Adrenal gland (tissue), 12 donors: ENCODE results near the gene GRIA3. TPM values are rescaled to one million over a fixed set of nuclear protein-coding genes. Genes with fewer than 3 reads are reported as not detected.
"Not testable (repeated sequence)": the region's sequence is repeated elsewhere in the genome, so short reads cannot be mapped to it uniquely, and the experiment has no call there.

Experiments
- DNase-seq, 7 donors: peaks; one replicate each; pipeline ENCODE4 v3.0.0-alpha.2; 2019 to 2020
- H3K27ac ChIP-seq, 5 donors: fragments of 200-600 bp; sonication (generic) in 4 of 5; 1 replicate in 3 of 5; 2 replicates in 2 of 5; pipeline versions ENCODE4 v1.5.1 to v1.8.0; 2016 to 2020; ENCODE audit warnings: mild to moderate bottlenecking in 1 of 5
- H3K27me3 ChIP-seq: fragments of 200-600 bp; 2 replicates; pipeline ENCODE4 v1.8.0; 2021
- H3K36me3 ChIP-seq, 2 donors: fragments of 200-600 bp; replicated peaks in 1 of 2; 1 replicate in 1 of 2; 2 replicates in 1 of 2; pipeline versions ENCODE4 v1.5.1 to v1.8.0; 2018 to 2022
- H3K4me1 ChIP-seq, 2 donors: fragments of 200-600 bp; replicated peaks in 1 of 2; 1 replicate in 1 of 2; 2 replicates in 1 of 2; pipeline versions ENCODE4 v1.5.1 to v1.8.0; 2018 to 2021
- H3K4me3 ChIP-seq, 4 donors: fragments of 200-600 bp; sonication (generic) in 3 of 4; one replicate each; pipeline ENCODE4 v1.5.1; 2016 to 2018
- H3K9me3 ChIP-seq, 3 donors: fragments of 200-600 bp; sonication (generic) in 1 of 3; replicated peaks in 1 of 3; 1 replicate in 2 of 3; 2 replicates in 1 of 3; pipeline versions ENCODE4 v1.5.1 to v1.8.0; 2016 to 2021
- CTCF ChIP-seq, 6 experiments: fragments of 450-650 bp in 4 of 6; fragments of 200-600 bp in 2 of 6; sonication (generic) in 1 of 6; IDR thresholded peaks; 1 replicate in 5 of 6; 2 replicates in 1 of 6; pipeline versions ENCODE4 v1.5.1 to v1.8.0; 2016 to 2021; ENCODE audit warnings: antibody characterized with exemption in 6 of 6, mild to moderate bottlenecking in 2 of 6, moderate library complexity in 1 of 6
- POLR2A ChIP-seq, 2 donors: fragments of 450-650 bp; IDR thresholded peaks; one replicate each; pipeline ENCODE4 v1.6.1; 2017; ENCODE audit warnings: antibody characterized with exemption in 2 of 2, mild to moderate bottlenecking in 2 of 2, moderate library complexity in 1 of 2
- WGBS, 4 donors: extraction: QIAGEN DNeasy Blood & Tissue Kit in 2 of 4; methylation state at CpG; one replicate each; pipeline versions ENCODE4 v1.1.5 to v1.1.7; 2013 to 2017; 5-methylcytosine and 5-hydroxymethylcytosine counted together
- intact Hi-C, 2 donors: fragments of 100-400 bp; cut with DNase I; formaldehyde crosslinking; loops; one replicate each; pipeline versions ENCODE4 v1.14.1 to v1.15.0; 2022 to 2023
- polyA plus RNA-seq, 3 donors: library from polyadenylated mRNA; stranded (reverse); fragments of 200-250 nt in 2 of 3; fragments of 350-450 nt in 1 of 3; fragmentation: Illumina TruSeq in 1 of 3; extraction: RNeasy Lipid Tissue Mini Kit (QIAGEN cat#74804) in 1 of 3; gene quantifications; one replicate each; pipeline ENCODE4 v1.2.3, GENCODE V29; 2013 to 2014
- total RNA-seq, 9 donors: library from RNA; depleted of rRNA in 4 of 9; stranded (reverse); fragments of >200 nt in 4 of 9; fragments of 120-200 nt in 1 of 9; fragmentation: NEBNext Ultra II Directional in 1 of 9; extraction: Animal tissue kit (Norgen Biotek cat#: 25700) in 1 of 9; gene quantifications; one replicate each; pipeline versions ENCODE4 v1.1.0 to v1.2.4, GENCODE V29; 2013 to 2023
- donor health status: healthy with polysubstance abuse.
- donor health status: Bipolar disorder and iron deficiency.
- donor health status: DM: yes; HTN: yes; CAD: no.
- donor health status: DM: no; HTN: no; CAD: no.
- donor health status: DM: no; HTN: no; CAD: no.
- donor health status: DM: yes; HTN: yes; CAD: no.

GRIA3 gene
- total and polyA plus RNA-seq, 12 donors = 9.1 to 51.9 (median 21.1) TPM

GRCh38 chrX:123361371-123361770 is 177.3 kb downstream of the GRIA3 start:
- WGBS, 4 donors = 50 to 86% (median 69%) methylated on average over 1 of the region's 1 CpG
- Histone ChIP-seq H3K9me3 (no peaks in the 10 kb centered on the region), H3K36me3 (no peaks in the 10 kb centered on the region), H3K4me1 (no peaks in the 10 kb centered on the region), H3K27me3 (peaks cover 3% of the 10 kb centered on the region), H3K4me3 (no peak overlapping the region), H3K27ac (no peak overlapping the region)
- no peak for DNase-seq
- intact Hi-C loops = no loop called here
- no peak for TF ChIP-seq POLR2A (IDR thresholded peaks at IDR 0.05)
- no peak for TF ChIP-seq CTCF (IDR thresholded peaks at IDR 0.05)

GRCh38 chrX:123386196-123386595 is 202.1 kb downstream of the GRIA3 start:
- DNase-seq, H3K36me3 ChIP-seq, H3K27me3 ChIP-seq, H3K9me3 ChIP-seq, H3K27ac ChIP-seq, H3K4me1 ChIP-seq, H3K4me3 ChIP-seq, intact Hi-C loops: not testable (repeated sequence)
- 56 to 87% (median 74%) methylated on average over 2 of the region's 2 CpGs for WGBS, 4 donors

- no peaks in the 10 kb centered on the region for H3K36me3 ChIP-seq
- H3K4me3 ChIP-seq = no peak overlapping the region
- WGBS, 4 donors = 64 to 100% (median 81%) methylated on average over 1 of the region's 1 CpG
- H3K27ac ChIP-seq = no peak overlapping the region
- peaks cover 0 to 9% (median 0%) of the 10 kb centered on the region in 3 donors for H3K9me3 ChIP-seq
- H3K27me3 ChIP-seq = no peaks in the 10 kb centered on the region
- DNase-seq = no peak
- no peaks in the 10 kb centered on the region for H3K4me1 ChIP-seq
- intact Hi-C loops = no loop called here
- TF ChIP-seq POLR2A (IDR thresholded peaks at IDR 0.05) (no peak), CTCF (IDR thresholded peaks at IDR 0.05) (no peak)
These were observed 208.8 kb downstream of the GRIA3 start for GRCh38 chrX:123392921-123393320.

GRCh38 chrX:123399709-123400108 is 215.6 kb downstream of the GRIA3 start:
- 33 to 64% (median 49%) methylated on average over 1 of the region's 1 CpG for WGBS, 4 donors
- TF ChIP-seq POLR2A (IDR thresholded peaks at IDR 0.05) (no peak), CTCF (IDR thresholded peaks at IDR 0.05) (no peak)
- DNase-seq = no peak

GRCh38 chrX:123405231-123405630 is 221.2 kb downstream of the GRIA3 start:
- TF ChIP-seq CTCF (IDR thresholded peaks at IDR 0.05) (no peak), POLR2A (IDR thresholded peaks at IDR 0.05) (no peak)
- no peak overlapping the region for H3K4me3 ChIP-seq
- no peak overlapping the region for H3K27ac ChIP-seq
- no peaks in the 10 kb centered on the region for H3K9me3 ChIP-seq
- DNase-seq = no peak
- H3K36me3 ChIP-seq = no peaks in the 10 kb centered on the region
- no peaks in the 10 kb centered on the region for H3K27me3 ChIP-seq
- intact Hi-C loops = no loop called here
- WGBS, 4 donors = 63 to 95% (median 86%) methylated on average over 3 of the region's 3 CpGs
- H3K4me1 ChIP-seq = no peaks in the 10 kb centered on the region

More at GRCh38 chrX:123399709-123400108, 215.6 kb downstream of the GRIA3 start:
- Histone ChIP-seq H3K36me3 (no peaks in the 10 kb centered on the region), H3K4me3 (no peak overlapping the region), H3K27me3 (no peaks in the 10 kb centered on the region), H3K4me1 (no peaks in the 10 kb centered on the region), H3K27ac (no peak overlapping the region), H3K9me3 (no peaks in the 10 kb centered on the region)
- intact Hi-C loops = no loop called here
